ENCODE measurements around the gene CARD9.

DNA sequence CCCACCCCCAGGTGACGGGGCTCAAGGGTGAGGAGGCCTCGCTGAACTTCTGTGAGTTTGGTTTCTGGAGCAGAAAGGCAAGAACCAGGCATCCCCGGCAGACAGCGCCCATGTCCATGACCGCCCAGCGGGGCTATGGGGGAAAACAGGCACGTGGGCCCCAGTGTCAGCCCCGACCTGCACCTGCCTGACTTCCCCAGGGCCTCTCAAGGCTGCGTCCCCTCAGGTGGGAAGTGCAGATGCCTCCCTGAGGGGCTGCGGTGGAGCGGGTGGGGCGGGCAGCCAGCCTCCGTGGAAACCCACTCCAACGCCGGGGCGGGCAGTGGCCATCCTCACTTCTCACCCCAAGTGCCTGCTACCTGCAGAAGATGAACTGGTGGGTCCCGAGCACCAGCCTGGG is 6.9 kb upstream of the CARD9 start:
- TF ChIP-seq, protein P1, sequence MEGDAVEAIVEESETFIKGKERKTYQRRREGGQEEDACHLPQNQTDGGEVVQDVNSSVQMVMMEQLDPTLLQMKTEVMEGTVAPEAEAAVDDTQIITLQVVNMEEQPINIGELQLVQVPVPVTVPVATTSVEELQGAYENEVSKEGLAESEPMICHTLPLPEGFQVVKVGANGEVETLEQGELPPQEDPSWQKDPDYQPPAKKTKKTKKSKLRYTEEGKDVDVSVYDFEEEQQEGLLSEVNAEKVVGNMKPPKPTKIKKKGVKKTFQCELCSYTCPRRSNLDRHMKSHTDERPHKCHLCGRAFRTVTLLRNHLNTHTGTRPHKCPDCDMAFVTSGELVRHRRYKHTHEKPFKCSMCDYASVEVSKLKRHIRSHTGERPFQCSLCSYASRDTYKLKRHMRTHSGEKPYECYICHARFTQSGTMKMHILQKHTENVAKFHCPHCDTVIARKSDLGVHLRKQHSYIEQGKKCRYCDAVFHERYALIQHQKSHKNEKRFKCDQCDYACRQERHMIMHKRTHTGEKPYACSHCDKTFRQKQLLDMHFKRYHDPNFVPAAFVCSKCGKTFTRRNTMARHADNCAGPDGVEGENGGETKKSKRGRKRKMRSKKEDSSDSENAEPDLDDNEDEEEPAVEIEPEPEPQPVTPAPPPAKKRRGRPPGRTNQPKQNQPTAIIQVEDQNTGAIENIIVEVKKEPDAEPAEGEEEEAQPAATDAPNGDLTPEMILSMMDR (IDR thresholded peaks at IDR 0.05) = no peak
- TF ChIP-seq POLR2A (IDR thresholded peaks at IDR 0.05) = no peak

Measured in esophagus squamous epithelium (tissue), 4 donors.